Measurements from ENCODE around the gene AMDHD1. TPM values are rescaled to one million over a fixed set of nuclear protein-coding genes. Genes with fewer than 3 reads are reported as not detected.

AMDHD1 gene
- total RNA-seq, 1 donor from 2014 or later = not detected

DNA sequence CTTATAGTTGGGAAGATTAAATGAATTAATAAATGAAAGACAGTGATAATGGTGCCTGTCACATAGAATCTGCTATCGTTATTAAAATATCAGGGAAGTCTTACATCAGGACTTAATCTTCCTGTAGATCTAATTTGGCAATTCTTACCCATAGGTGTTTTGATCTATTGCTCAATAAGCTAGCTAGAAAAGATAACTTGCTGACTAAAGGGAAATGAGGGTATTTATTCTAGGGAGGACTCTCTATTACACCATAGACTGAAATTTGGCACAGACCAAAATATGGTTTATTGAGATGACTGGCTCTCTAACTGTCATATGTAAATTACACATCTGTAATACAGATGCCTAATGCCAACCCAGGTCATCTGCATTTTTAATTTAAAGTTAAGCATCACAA is 41.6 kb downstream of the AMDHD1 start:
- Mint-ChIP-seq H3K27me3 (ENCODE audit: unreplicated experiment) (no peaks in the 10 kb centered on the region), H3K9me3 (ENCODE audit: unreplicated experiment) (no peaks in the 10 kb centered on the region), H3K4me1 (ENCODE audit: unreplicated experiment) (peaks cover 11% of the 10 kb centered on the region), H3K27ac (ENCODE audit: unreplicated experiment) (no peak overlapping the region), H3K36me3 (ENCODE audit: low read depth, unreplicated experiment) (no peaks in the 10 kb centered on the region), H3K4me3 (ENCODE audit: unreplicated experiment) (no peak overlapping the region)
- DNase-seq (ENCODE audit: low spot score) = no peak
- TF ChIP-seq, protein P1, sequence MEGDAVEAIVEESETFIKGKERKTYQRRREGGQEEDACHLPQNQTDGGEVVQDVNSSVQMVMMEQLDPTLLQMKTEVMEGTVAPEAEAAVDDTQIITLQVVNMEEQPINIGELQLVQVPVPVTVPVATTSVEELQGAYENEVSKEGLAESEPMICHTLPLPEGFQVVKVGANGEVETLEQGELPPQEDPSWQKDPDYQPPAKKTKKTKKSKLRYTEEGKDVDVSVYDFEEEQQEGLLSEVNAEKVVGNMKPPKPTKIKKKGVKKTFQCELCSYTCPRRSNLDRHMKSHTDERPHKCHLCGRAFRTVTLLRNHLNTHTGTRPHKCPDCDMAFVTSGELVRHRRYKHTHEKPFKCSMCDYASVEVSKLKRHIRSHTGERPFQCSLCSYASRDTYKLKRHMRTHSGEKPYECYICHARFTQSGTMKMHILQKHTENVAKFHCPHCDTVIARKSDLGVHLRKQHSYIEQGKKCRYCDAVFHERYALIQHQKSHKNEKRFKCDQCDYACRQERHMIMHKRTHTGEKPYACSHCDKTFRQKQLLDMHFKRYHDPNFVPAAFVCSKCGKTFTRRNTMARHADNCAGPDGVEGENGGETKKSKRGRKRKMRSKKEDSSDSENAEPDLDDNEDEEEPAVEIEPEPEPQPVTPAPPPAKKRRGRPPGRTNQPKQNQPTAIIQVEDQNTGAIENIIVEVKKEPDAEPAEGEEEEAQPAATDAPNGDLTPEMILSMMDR (IDR thresholded peaks at IDR 0.05; ENCODE audit: unreplicated experiment) = no peak

GRCh38 chr12:95986635-95987570 is 43.8 kb downstream of the AMDHD1 start:
- peaks cover 21% of the 10 kb centered on the region for H3K4me1 Mint-ChIP-seq (ENCODE audit: unreplicated experiment)
- H3K27me3 Mint-ChIP-seq (ENCODE audit: unreplicated experiment) = peaks cover 1% of the 10 kb centered on the region
- TF ChIP-seq, protein P1 (IDR thresholded peaks at IDR 0.05; ENCODE audit: unreplicated experiment) = no peak
- H3K27ac Mint-ChIP-seq (ENCODE audit: unreplicated experiment) = no peak overlapping the region
- H3K4me3 Mint-ChIP-seq (ENCODE audit: unreplicated experiment) = no peak overlapping the region
- DNase-seq (ENCODE audit: low spot score) = no peak
- no peaks in the 10 kb centered on the region for H3K36me3 Mint-ChIP-seq (ENCODE audit: low read depth, unreplicated experiment)
- H3K9me3 Mint-ChIP-seq (ENCODE audit: unreplicated experiment) = no peaks in the 10 kb centered on the region

- Mint-ChIP-seq H3K27ac (ENCODE audit: unreplicated experiment) (no peak overlapping the region), H3K4me1 (ENCODE audit: unreplicated experiment) (peaks cover 21% of the 10 kb centered on the region), H3K9me3 (ENCODE audit: unreplicated experiment) (no peaks in the 10 kb centered on the region), H3K27me3 (ENCODE audit: unreplicated experiment) (peaks cover 1% of the 10 kb centered on the region), H3K36me3 (ENCODE audit: low read depth, unreplicated experiment) (no peaks in the 10 kb centered on the region), H3K4me3 (ENCODE audit: unreplicated experiment) (peak overlapping the region; percentile 9)
- DNase-seq (ENCODE audit: low spot score) = no peak
- TF ChIP-seq, protein P1 (IDR thresholded peaks at IDR 0.05; ENCODE audit: unreplicated experiment) = no peak
Observed at GRCh38 chr12:95988506-95989275, 45.6 kb downstream of the AMDHD1 start.

DNA sequence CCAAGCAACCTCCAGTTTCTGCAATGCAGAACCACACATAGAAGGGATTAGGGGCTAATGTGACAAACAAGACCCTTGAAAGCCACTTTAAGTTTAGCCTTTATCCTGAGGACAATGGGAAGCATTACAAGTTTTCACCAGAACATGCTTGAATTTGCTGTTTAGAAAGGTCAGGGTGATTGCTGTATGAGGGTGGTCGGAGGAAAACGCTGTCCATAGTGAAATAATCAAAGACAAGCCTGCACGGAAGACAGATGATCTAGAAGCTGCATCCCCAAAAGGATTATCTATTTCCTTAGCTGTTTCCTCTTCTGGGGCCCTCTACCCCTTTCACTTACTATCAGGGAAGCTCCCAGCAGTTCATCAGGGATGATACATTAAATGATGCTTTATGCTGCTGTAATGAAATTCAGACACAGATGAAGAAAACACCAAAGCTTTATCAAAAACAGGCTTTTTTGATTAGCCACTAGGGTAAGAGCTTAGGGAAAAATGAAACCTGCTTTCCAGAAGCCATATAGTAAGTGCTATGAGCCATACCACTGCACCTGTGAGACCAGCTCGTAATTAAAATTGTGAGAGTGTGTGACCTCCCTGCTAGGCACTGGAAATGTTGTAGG is 46.5 kb downstream of the AMDHD1 start:
- Mint-ChIP-seq H3K4me1 (ENCODE audit: unreplicated experiment) (peaks cover 21% of the 10 kb centered on the region), H3K4me3 (ENCODE audit: unreplicated experiment) (no peak overlapping the region), H3K27me3 (ENCODE audit: unreplicated experiment) (peaks cover 1% of the 10 kb centered on the region), H3K36me3 (ENCODE audit: low read depth, unreplicated experiment) (no peaks in the 10 kb centered on the region), H3K27ac (ENCODE audit: unreplicated experiment) (no peak overlapping the region), H3K9me3 (ENCODE audit: unreplicated experiment) (no peaks in the 10 kb centered on the region)
- TF ChIP-seq, protein P1 (IDR thresholded peaks at IDR 0.05; ENCODE audit: unreplicated experiment) = no peak
- no peak for DNase-seq (ENCODE audit: low spot score)
